Measurements from ENCODE around the gene TMEM80.

TMEM80 gene

GRCh38 chr11:748007-748359, 52.4 kb downstream of the TMEM80 start:
- no peak for DNase-seq

GRCh38 chr11:749731-750130, 54.1 kb downstream of the TMEM80 start:
- DNase-seq: no peak
